Endodermal cell (in vitro differentiated cells): ENCODE results near the gene FLT3. TPM values are rescaled to one million over a fixed set of nuclear protein-coding genes. Genes with fewer than 3 reads are reported as not detected.
A peak's percentile ranks its signal among the peaks of the same experiment; 100 is the strongest.

Experiments used
- DNase-seq: peaks from one replicate; pipeline ENCODE4 v3.0.0-alpha.2; 2017
- H3K27ac ChIP-seq: 2 replicates; pipeline ENCODE4 v1.5.1; 2013; ENCODE audit warnings: mild to moderate bottlenecking, low read depth, low read length, moderate library complexity
- H3K27me3 ChIP-seq: 2 replicates; pipeline ENCODE4 v1.6.1; 2013; ENCODE audit warnings: mild to moderate bottlenecking, low read length, moderate library complexity; ENCODE audit not compliant: insufficient read depth, control insufficient read depth, poor library complexity, severe bottlenecking
- H3K36me3 ChIP-seq: 2 replicates; pipeline ENCODE4 v1.7.0; 2013; ENCODE audit warnings: mild to moderate bottlenecking, low read length, moderate library complexity; ENCODE audit not compliant: control insufficient read depth, insufficient read depth
- H3K4me1 ChIP-seq: one replicate; pipeline ENCODE4 v1.7.0; 2013; ENCODE audit warnings: low read length; ENCODE audit not compliant: control insufficient read depth, insufficient read depth
- H3K4me3 ChIP-seq: 2 replicates; pipeline ENCODE4 v1.5.1; 2013; ENCODE audit warnings: mild to moderate bottlenecking, low read length, moderate library complexity
- H3K9ac ChIP-seq: 2 replicates; pipeline ENCODE4 v1.6.1; 2013; ENCODE audit warnings: mild to moderate bottlenecking, low read length, moderate library complexity; ENCODE audit not compliant: poor library complexity, severe bottlenecking; ENCODE audit errors: extremely low read depth
- H3K9me3 ChIP-seq: 2 replicates; pipeline ENCODE4 v1.6.1; 2013; ENCODE audit warnings: mild to moderate bottlenecking, low read length, moderate library complexity; ENCODE audit not compliant: control insufficient read depth
- H3K27ac Mint-ChIP-seq: 2 replicates; pipeline ENCODE4 v1.8.0; 2020; ENCODE audit warnings: mixed read lengths
- H3K27me3 Mint-ChIP-seq: 2 replicates; pipeline ENCODE4 v1.8.0; 2021; ENCODE audit warnings: mild to moderate bottlenecking, mixed read lengths; ENCODE audit not compliant: insufficient read depth
- H3K36me3 Mint-ChIP-seq: 2 replicates; pipeline ENCODE4 v1.8.0; 2020; ENCODE audit warnings: low read depth, mixed read lengths
- H3K4me1 Mint-ChIP-seq: 2 replicates; pipeline ENCODE4 v1.8.0; 2020; ENCODE audit warnings: mixed read lengths
- H3K4me3 Mint-ChIP-seq: 2 replicates; pipeline ENCODE4 v1.8.0; 2020; ENCODE audit warnings: mild to moderate bottlenecking, moderate library complexity, mixed read lengths
- H3K9me3 Mint-ChIP-seq: 2 replicates; pipeline ENCODE4 v1.8.0; 2020; ENCODE audit warnings: mild to moderate bottlenecking, mixed read lengths
- CTCF ChIP-seq: fragments of 200-600 bp; sonication (generic); conservative IDR thresholded peaks from 2 replicates; pipeline ENCODE4 v1.5.0; 2021; ENCODE audit warnings: antibody characterized with exemption, mild to moderate bottlenecking
- WGBS, 2 experiments: methylation state at CpG; one replicate each; pipeline versions ENCODE4 v1.1.5 to v1.1.7; 2013; ENCODE audit warnings: missing lambda C conversion rate in 2 of 2, mixed read lengths in 1 of 2; ENCODE audit not compliant: insufficient coverage in 1 of 2, insufficient read length in 1 of 2; 5-methylcytosine and 5-hydroxymethylcytosine counted together
- total RNA-seq, 2 donors: library from RNA; stranded (reverse); fragmentation: NEBNext Ultra II Directional in 1 of 2; extraction: Animal tissue kit (Norgen Biotek cat#: 25700) in 1 of 2; gene quantifications; 2 replicates in 1 of 2; 3 replicates in 1 of 2; pipeline ENCODE4 v1.2.1, GENCODE V29; 2021

Gene FLT3
- total RNA-seq, 2 donors from 2014 or later: 0.09 to 0.13 TPM

GRCh38 chr13:28055357-28055756 is 45.0 kb downstream of the FLT3 start:
- Histone ChIP-seq H3K4me3 (no peak overlapping the region), H3K9ac (no peak overlapping the region), H3K27me3 (no peaks in the 10 kb centered on the region), H3K27ac (no peak overlapping the region), H3K9me3 (no peaks in the 10 kb centered on the region), H3K36me3 (no peaks in the 10 kb centered on the region), H3K4me1 (peaks cover 3% of the 10 kb centered on the region)
- WGBS, 2 experiments: 80 to 100% methylated on average over 2 of the region's 2 CpGs
- Mint-ChIP-seq H3K4me3 (no peak overlapping the region), H3K27me3 (peaks cover 3% of the 10 kb centered on the region), H3K4me1 (peaks cover 21% of the 10 kb centered on the region), H3K27ac (no peak overlapping the region), H3K36me3 (no peaks in the 10 kb centered on the region), H3K9me3 (no peaks in the 10 kb centered on the region)
- no peak for DNase-seq
- no peak for TF ChIP-seq CTCF

DNA sequence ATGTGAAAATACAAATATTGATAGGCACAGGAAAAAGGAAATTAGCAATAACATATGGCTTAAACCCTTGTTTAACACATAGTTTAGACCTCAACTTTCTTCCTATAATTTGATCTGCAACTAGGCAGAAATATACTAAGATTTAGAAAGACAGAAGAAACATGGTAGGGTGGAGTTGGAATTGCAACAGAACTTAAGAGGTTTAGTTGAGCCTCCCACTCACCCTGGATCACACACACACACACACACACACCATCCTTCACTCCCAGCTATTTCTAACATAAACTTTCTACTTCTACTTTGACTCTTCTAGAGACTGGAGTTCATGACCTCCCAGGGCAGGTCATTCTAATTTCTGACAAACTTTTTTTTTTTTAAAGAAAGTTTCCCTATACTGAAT is 47.4 kb downstream of the FLT3 start:
- DNase-seq: no peak
- Histone ChIP-seq H3K9me3 (no peaks in the 10 kb centered on the region), H3K36me3 (no peaks in the 10 kb centered on the region), H3K4me3 (no peak overlapping the region), H3K27ac (no peak overlapping the region), H3K4me1 (peaks cover 9% of the 10 kb centered on the region), H3K27me3 (peaks cover 8% of the 10 kb centered on the region), H3K9ac (no peak overlapping the region)
- H3K27ac Mint-ChIP-seq: no peak overlapping the region
- peaks cover 35% of the 10 kb centered on the region for H3K4me1 Mint-ChIP-seq
- no peak overlapping the region for H3K4me3 Mint-ChIP-seq
- no peak for TF ChIP-seq CTCF
- H3K9me3 Mint-ChIP-seq: no peaks in the 10 kb centered on the region
- H3K27me3 Mint-ChIP-seq: peaks cover 3% of the 10 kb centered on the region
- H3K36me3 Mint-ChIP-seq: no peaks in the 10 kb centered on the region

GRCh38 chr13:28049880-28050875 is 50.2 kb downstream of the FLT3 start:
- Histone ChIP-seq H3K36me3 (no peaks in the 10 kb centered on the region), H3K27ac (no peak overlapping the region), H3K4me3 (peak overlapping the region; percentile 21), H3K4me1 (peaks cover 9% of the 10 kb centered on the region), H3K27me3 (peaks cover 8% of the 10 kb centered on the region), H3K9me3 (no peaks in the 10 kb centered on the region), H3K9ac (no peak overlapping the region)
- peak; percentile 66 for DNase-seq
- no peaks in the 10 kb centered on the region for H3K27me3 Mint-ChIP-seq
- no peak overlapping the region for H3K27ac Mint-ChIP-seq
- TF ChIP-seq CTCF: no peak
- WGBS, 2 experiments: 30 to 36% methylated on average over 2 to 6 of the region's 7 CpGs
- H3K4me1 Mint-ChIP-seq: peaks cover 25% of the 10 kb centered on the region
- H3K36me3 Mint-ChIP-seq: no peaks in the 10 kb centered on the region
- H3K4me3 Mint-ChIP-seq: no peak overlapping the region
- H3K9me3 Mint-ChIP-seq: no peaks in the 10 kb centered on the region
